ENCODE results near the gene STARD4.

The STARD4 gene

GRCh38 chr5:111513131-111513520 lies 791 bp upstream of the STARD4 start:
- peak overlapping the region; percentile 92 for H3K4me3 ChIP-seq (ENCODE audit: low read depth, low read length)
- TF ChIP-seq, protein P1, sequence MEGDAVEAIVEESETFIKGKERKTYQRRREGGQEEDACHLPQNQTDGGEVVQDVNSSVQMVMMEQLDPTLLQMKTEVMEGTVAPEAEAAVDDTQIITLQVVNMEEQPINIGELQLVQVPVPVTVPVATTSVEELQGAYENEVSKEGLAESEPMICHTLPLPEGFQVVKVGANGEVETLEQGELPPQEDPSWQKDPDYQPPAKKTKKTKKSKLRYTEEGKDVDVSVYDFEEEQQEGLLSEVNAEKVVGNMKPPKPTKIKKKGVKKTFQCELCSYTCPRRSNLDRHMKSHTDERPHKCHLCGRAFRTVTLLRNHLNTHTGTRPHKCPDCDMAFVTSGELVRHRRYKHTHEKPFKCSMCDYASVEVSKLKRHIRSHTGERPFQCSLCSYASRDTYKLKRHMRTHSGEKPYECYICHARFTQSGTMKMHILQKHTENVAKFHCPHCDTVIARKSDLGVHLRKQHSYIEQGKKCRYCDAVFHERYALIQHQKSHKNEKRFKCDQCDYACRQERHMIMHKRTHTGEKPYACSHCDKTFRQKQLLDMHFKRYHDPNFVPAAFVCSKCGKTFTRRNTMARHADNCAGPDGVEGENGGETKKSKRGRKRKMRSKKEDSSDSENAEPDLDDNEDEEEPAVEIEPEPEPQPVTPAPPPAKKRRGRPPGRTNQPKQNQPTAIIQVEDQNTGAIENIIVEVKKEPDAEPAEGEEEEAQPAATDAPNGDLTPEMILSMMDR (IDR thresholded peaks at IDR 0.05; ENCODE audit: low read depth, low read length) = no peak
- in situ Hi-C loops (cut with HindIII; ENCODE audit: low sequenced_read_pairs) = no loop called here
- no peak for DNase-seq (ENCODE audit: low read depth, low spot score)

DNA sequence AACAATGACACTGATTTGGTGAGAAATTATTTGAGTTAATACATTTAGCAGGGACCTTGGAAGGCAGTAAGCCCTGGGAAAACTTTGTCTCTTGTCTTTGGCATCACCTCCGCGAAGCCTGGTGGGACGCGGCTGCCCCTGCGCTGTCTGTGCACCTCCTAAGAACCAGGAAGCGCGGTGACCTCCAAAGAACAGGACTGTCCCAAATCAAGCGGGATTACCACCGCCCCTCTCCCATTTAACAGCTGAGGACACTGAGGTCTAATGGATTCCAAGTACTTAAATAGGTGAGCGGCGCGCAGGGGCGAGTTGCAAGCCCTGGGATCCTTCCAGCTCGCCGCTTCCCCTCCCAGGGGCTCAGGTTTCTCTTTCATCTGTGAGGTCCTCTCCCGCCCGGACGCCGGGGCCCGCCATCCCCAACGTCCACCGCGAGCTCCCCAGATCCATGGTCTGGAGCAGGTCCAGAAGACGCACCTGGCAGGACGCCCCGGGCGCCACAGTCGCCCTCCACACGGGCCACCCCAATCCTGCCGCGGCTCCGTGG lies 432 bp downstream of the STARD4 start:
- TF ChIP-seq, protein P1 (IDR thresholded peaks at IDR 0.05; ENCODE audit: low read depth, low read length) = no peak
- DNase-seq (ENCODE audit: low read depth, low spot score) = peak; percentile 61
- H3K4me3 ChIP-seq (ENCODE audit: low read depth, low read length) = peak overlapping the region; percentile 92
- in situ Hi-C loops (cut with HindIII; ENCODE audit: low sequenced_read_pairs) = no loop called here

DNA sequence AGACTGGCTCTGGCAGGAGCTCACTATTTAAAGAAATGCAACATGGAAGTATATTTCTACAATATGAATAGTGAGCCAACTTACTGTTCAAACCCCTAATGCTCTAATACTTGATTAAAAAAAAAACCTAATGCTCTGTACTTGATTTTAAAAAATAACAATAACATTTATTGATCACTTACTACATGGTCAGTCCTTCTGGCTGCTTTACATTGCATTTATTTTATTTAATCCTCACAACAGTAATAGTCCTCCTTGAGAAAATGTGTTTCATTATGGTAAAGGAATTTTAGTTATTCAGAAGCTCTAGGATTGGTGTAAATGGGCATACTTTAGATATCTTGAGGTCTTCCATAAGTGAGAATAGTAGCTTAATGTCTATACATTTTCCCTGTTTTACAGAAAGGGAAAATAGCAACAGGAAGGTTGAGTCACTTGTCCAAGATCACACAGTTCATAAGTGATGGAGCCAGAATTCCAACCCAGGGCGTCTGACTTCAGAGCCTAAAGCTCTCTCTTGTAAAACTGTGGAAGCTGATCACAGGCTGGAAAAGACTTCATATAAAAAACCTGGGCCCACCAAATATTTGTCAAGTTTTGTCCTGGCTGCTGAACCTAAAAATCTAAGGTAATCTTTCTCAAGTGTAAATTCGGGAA lies 1.0 kb downstream of the STARD4 start:
- peak; percentile 45 for DNase-seq (ENCODE audit: low read depth, low spot score)
- in situ Hi-C loops (cut with HindIII; ENCODE audit: low sequenced_read_pairs) = no loop called here
- TF ChIP-seq, protein P1 (IDR thresholded peaks at IDR 0.05; ENCODE audit: low read depth, low read length) = no peak
- peak overlapping the region; percentile 92 for H3K4me3 ChIP-seq (ENCODE audit: low read depth, low read length)

DNA sequence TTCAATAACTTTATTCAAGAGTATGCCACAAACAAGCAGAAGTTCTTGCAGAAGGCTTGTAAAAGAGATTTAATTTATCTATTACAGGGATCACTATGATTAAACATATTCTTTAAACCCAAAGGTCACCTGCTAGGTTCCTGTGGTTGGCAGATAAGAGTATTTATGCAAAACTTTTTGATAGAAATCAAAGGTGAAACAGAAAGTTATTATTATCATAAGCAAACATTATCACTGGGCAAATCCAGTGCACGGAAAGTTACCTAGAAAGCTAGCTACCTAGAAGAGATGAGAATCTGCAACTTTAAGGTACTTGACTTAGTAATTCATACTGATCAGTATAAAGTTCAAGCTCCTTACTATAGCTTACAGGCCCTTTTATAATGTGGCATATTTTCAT lies 3.2 kb downstream of the STARD4 start:
- no peak for DNase-seq (ENCODE audit: low read depth, low spot score)
- H3K4me3 ChIP-seq (ENCODE audit: low read depth, low read length) = no peak overlapping the region
- in situ Hi-C loops (cut with HindIII; ENCODE audit: low sequenced_read_pairs) = no loop called here
- TF ChIP-seq, protein P1 (IDR thresholded peaks at IDR 0.05; ENCODE audit: low read depth, low read length) = no peak

- DNase-seq (ENCODE audit: low read depth, low spot score) = no peak
These were observed 5.1 kb downstream of the STARD4 start for GRCh38 chr5:111507276-111507675.

DNA sequence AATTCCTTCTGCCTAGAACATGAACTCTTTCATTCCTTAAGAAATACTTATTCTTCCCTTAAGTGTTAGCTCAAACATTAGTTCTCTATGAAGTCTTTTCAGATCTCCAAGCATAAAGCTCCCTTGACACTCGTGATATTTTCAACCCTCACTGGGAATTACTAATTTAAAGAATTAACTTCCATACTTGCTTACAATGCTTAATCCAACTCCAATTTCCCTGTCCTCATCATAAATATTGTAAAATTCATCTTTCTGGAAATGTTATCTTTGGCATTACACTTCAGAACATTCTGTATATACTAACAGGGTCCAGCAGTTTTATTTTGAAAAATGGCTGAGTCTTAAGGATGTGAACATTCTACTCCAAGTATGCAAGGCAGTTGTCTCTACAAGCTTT lies 7.2 kb downstream of the STARD4 start:
- no peak for DNase-seq (ENCODE audit: low read depth, low spot score)
- TF ChIP-seq, protein P1 (IDR thresholded peaks at IDR 0.05; ENCODE audit: low read depth, low read length) = no peak
- in situ Hi-C loops (cut with HindIII; ENCODE audit: low sequenced_read_pairs) = no loop called here
- H3K4me3 ChIP-seq (ENCODE audit: low read depth, low read length) = no peak overlapping the region

More at GRCh38 chr5:111507276-111507675, 5.1 kb downstream of the STARD4 start:
- in situ Hi-C loops (cut with HindIII; ENCODE audit: low sequenced_read_pairs) = no loop called here
- TF ChIP-seq, protein P1 (IDR thresholded peaks at IDR 0.05; ENCODE audit: low read depth, low read length) = no peak
- no peak overlapping the region for H3K4me3 ChIP-seq (ENCODE audit: low read depth, low read length)

Data from astrocyte of the spinal cord (primary cell).